ENCODE measurements around the gene MEF2B. TPM values are rescaled to one million over a fixed set of nuclear protein-coding genes. Genes with fewer than 3 reads are reported as not detected.
"Not testable (repeated sequence)": the region's sequence is repeated elsewhere in the genome, so short reads cannot be mapped to it uniquely, and the experiment has no call there.

Gene MEF2B
- polyA plus RNA-seq, 1 donor from 2014 or later = 0.22 TPM

DNA sequence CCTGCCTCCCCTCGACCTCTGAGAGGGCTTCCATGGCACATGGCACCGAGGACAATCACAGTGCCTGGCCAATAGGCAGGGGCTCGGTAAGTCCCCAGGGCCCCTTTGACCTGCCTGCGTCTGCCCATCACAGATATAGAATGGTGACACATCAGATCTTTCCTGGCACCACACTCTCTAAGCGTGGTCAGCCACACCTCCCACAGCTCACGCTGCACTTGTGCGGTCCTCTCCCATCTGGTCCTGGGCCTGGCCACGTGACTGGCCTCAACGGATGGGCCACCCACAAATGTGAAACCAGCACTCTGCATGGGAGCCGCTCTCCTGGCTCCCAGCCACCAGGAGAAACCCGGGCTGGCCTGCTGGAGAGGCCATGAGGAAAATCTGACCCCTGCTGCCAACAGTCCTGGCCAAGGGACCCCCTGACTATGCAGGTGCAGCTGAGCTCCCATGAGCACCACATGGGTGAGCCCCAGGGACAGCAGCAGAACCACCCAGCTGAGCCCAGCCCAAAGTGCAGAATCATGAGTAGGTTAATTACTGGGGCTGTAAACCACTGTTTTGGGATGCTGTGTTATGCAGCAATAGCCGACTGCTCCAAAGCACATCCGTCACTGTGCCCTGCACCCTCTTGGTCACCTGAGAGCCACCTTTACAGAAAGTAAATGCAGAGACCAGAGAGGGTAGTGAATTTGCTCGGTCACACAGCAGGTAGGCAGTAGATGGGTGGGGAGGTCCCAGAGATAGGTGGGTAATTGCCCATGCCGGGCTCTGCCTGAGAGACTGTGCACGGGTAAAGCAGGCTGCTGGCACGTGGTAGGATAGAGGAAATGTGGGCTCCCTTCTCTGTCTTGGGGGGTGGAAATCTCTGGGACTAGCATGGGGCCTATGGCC lies 9.7 kb upstream of the MEF2B start:
- Histone ChIP-seq H3K9ac (ENCODE audit: low read length) (no peak overlapping the region), H3K9me2 (ENCODE audit: insufficient read depth, low read length) (no peaks in the 10 kb centered on the region), H2AFZ (ENCODE audit: low read depth, low read length) (no peak overlapping the region), H3K27me3 (ENCODE audit: insufficient read depth, low read depth, low read length) (no peaks in the 10 kb centered on the region), H3K4me3 (ENCODE audit: low read length) (no peak overlapping the region), H3K9me3 (ENCODE audit: low read length) (no peaks in the 10 kb centered on the region), H3K4me2 (ENCODE audit: low read length) (no peak overlapping the region), H3K36me3 (ENCODE audit: insufficient read depth, low read length) (no peaks in the 10 kb centered on the region), H3K27ac (ENCODE audit: low read length) (no peak overlapping the region), H3F3A (ENCODE audit: insufficient read depth, low read length, poor library complexity, severe bottlenecking) (no peaks in the 10 kb centered on the region), H4K20me1 (ENCODE audit: insufficient read depth) (no peaks in the 10 kb centered on the region), H3K79me2 (replicated peaks; ENCODE audit: insufficient read depth, low read length) (no peaks in the 10 kb centered on the region)
- no peak for TF ChIP-seq TAF1 (IDR thresholded peaks at IDR 0.05; ENCODE audit: low read depth)

DNA sequence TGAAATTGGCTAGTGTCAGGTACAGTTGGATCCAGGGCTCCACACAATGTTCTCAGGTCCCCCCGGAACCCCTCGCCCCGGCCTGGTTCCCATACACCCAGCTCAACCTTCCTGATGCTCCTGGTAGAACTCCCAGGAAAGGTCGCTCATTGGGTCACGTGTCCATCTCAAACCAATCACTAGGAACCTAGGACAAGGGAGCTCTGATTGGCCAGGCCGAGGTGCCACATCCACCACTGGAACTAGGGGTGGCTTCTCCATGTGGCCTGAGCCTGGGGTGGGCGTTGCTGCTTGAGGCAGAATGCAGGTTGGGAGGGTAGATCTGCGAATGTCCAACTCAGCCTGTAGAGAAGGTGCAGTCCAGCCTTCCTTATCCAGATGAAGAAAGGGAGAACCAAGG lies 6.9 kb upstream of the MEF2B start:
- no peak overlapping the region for H3K9ac ChIP-seq (ENCODE audit: low read length)
- H3K79me2 ChIP-seq (replicated peaks; ENCODE audit: insufficient read depth, low read length) = no peaks in the 10 kb centered on the region
- no peaks in the 10 kb centered on the region for H4K20me1 ChIP-seq (ENCODE audit: insufficient read depth)
- no peaks in the 10 kb centered on the region for H3K9me2 ChIP-seq (ENCODE audit: insufficient read depth, low read length)
- H3K27me3 ChIP-seq (ENCODE audit: insufficient read depth, low read depth, low read length) = no peaks in the 10 kb centered on the region
- H2AFZ ChIP-seq (ENCODE audit: low read depth, low read length) = no peak overlapping the region
- no peak overlapping the region for H3K27ac ChIP-seq (ENCODE audit: low read length)
- H3K4me3 ChIP-seq (ENCODE audit: low read length) = no peak overlapping the region
- H3K9me3 ChIP-seq (ENCODE audit: low read length) = no peaks in the 10 kb centered on the region
- no peaks in the 10 kb centered on the region for H3K36me3 ChIP-seq (ENCODE audit: insufficient read depth, low read length)
- no peaks in the 10 kb centered on the region for H3F3A ChIP-seq (ENCODE audit: insufficient read depth, low read length, poor library complexity, severe bottlenecking)
- TF ChIP-seq, protein P1, sequence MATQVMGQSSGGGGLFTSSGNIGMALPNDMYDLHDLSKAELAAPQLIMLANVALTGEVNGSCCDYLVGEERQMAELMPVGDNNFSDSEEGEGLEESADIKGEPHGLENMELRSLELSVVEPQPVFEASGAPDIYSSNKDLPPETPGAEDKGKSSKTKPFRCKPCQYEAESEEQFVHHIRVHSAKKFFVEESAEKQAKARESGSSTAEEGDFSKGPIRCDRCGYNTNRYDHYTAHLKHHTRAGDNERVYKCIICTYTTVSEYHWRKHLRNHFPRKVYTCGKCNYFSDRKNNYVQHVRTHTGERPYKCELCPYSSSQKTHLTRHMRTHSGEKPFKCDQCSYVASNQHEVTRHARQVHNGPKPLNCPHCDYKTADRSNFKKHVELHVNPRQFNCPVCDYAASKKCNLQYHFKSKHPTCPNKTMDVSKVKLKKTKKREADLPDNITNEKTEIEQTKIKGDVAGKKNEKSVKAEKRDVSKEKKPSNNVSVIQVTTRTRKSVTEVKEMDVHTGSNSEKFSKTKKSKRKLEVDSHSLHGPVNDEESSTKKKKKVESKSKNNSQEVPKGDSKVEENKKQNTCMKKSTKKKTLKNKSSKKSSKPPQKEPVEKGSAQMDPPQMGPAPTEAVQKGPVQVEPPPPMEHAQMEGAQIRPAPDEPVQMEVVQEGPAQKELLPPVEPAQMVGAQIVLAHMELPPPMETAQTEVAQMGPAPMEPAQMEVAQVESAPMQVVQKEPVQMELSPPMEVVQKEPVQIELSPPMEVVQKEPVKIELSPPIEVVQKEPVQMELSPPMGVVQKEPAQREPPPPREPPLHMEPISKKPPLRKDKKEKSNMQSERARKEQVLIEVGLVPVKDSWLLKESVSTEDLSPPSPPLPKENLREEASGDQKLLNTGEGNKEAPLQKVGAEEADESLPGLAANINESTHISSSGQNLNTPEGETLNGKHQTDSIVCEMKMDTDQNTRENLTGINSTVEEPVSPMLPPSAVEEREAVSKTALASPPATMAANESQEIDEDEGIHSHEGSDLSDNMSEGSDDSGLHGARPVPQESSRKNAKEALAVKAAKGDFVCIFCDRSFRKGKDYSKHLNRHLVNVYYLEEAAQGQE (IDR thresholded peaks at IDR 0.05; ENCODE audit: borderline replicate concordance) = no peak
- TF ChIP-seq, protein P2, sequence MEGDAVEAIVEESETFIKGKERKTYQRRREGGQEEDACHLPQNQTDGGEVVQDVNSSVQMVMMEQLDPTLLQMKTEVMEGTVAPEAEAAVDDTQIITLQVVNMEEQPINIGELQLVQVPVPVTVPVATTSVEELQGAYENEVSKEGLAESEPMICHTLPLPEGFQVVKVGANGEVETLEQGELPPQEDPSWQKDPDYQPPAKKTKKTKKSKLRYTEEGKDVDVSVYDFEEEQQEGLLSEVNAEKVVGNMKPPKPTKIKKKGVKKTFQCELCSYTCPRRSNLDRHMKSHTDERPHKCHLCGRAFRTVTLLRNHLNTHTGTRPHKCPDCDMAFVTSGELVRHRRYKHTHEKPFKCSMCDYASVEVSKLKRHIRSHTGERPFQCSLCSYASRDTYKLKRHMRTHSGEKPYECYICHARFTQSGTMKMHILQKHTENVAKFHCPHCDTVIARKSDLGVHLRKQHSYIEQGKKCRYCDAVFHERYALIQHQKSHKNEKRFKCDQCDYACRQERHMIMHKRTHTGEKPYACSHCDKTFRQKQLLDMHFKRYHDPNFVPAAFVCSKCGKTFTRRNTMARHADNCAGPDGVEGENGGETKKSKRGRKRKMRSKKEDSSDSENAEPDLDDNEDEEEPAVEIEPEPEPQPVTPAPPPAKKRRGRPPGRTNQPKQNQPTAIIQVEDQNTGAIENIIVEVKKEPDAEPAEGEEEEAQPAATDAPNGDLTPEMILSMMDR (IDR thresholded peaks at IDR 0.05; ENCODE audit: poor library complexity, severe bottlenecking) = no peak
- TF ChIP-seq SMC3 (conservative IDR thresholded peaks at IDR 0.05; ENCODE audit: poor library complexity) = no peak
- no peak for TF ChIP-seq POLR2AphosphoS5 (IDR thresholded peaks at IDR 0.05)
- TF ChIP-seq RAD21 (conservative IDR thresholded peaks at IDR 0.05) = no peak
- no peak for TF ChIP-seq TAF1 (IDR thresholded peaks at IDR 0.05; ENCODE audit: low read depth)
- no peak for TF ChIP-seq EP300 (conservative IDR thresholded peaks at IDR 0.05; ENCODE audit: poor library complexity, severe bottlenecking)
- TF ChIP-seq MXI1 (conservative IDR thresholded peaks at IDR 0.05; ENCODE audit: poor library complexity, severe bottlenecking) = no peak
- no peak for TF ChIP-seq EZH2 (IDR thresholded peaks at IDR 0.05; ENCODE audit: borderline replicate concordance, insufficient read depth, low read length, poor library complexity, severe bottlenecking)
- H3K4me2 ChIP-seq (ENCODE audit: low read length) = no peak overlapping the region

DNA sequence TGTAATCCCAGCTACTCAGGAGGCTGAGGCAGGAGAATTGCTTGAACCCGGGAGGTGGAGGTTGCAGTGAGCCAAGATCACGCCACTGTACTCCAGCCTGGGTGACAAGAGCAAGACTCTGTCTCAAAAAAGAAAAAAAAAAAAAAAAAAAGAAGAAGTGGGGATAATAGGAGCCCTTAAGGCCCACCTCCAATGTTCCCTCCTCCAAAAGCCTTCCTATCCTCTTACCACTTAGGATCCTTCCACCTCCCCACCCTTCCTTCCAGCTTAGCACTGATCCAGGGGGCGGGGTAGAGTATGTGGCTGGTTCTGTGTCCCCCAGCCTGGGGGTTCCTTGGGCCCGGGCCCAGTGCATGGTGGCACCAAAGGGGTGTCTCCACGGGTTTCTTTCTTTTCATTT lies 3.2 kb upstream of the MEF2B start:
- not testable (repeated sequence) for H3F3A ChIP-seq (ENCODE audit: insufficient read depth, low read length, poor library complexity, severe bottlenecking); H3K27ac ChIP-seq (ENCODE audit: low read length); H2AFZ ChIP-seq (ENCODE audit: low read depth, low read length); H3K4me2 ChIP-seq (ENCODE audit: low read length); H3K36me3 ChIP-seq (ENCODE audit: insufficient read depth, low read length); H4K20me1 ChIP-seq (ENCODE audit: insufficient read depth); H3K9me2 ChIP-seq (ENCODE audit: insufficient read depth, low read length); H3K9me3 ChIP-seq (ENCODE audit: low read length); H3K79me2 ChIP-seq (replicated peaks; ENCODE audit: insufficient read depth, low read length); H3K4me3 ChIP-seq (ENCODE audit: low read length); H3K9ac ChIP-seq (ENCODE audit: low read length)
- H3K27me3 ChIP-seq (ENCODE audit: insufficient read depth, low read depth, low read length) = peaks cover 14% of the 10 kb centered on the region
